NOMO-1 (cell line): ENCODE data around the gene COLEC12.
A peak's percentile ranks its signal among the peaks of the same experiment; 100 is the strongest.

Experiments used
- DNase-seq, 2 experiments: peaks; one replicate each; lab custom pipeline; 2025; ENCODE audit not compliant: unreplicated experiment in 2 of 2; lab: John Stamatoyannopoulos, UW

COLEC12 gene

DNA sequence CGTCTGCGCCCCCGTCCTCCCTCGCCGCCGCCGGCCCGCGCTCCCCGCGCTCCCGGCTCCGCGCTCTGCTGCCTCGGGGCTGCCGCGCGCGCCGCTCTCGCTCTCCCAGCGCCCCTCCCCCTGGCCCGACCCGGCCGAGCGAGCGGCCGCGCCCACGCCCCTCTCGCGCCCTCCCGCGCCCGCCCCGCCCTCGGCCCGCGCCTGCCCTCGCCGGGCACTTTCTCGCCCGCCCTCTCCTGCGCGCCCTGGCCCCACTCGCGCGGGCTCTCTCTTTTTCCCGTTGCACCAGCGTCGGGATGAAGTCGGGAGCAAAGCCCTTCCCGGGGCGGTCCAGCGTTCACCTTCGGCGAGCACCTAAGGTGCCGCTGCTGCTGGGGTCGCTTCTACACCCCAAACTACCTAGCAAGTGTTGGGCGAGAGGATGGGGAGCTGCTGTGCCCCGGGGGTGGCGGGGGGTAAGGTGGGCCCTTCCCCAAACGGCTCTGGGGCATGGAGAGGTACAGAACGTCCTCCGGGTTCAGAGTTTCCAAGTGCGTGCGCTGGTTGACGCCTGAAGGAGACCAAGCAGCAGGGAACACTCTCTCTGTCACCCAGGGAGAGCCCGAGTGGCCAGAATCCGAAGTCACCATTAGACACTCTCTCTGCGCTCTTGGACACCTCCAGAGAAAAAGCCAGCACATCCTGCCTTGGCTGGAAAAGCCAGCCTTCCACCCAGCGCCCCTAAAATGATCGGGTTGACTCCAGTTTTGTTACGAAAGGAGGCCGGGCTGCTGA is at the start of gene COLEC12:
Gene COLEC12, minus strand, starts transcription at position 70 of the 774 bp plus-strand sequence. CDS start 187 bp downstream, outside the sequence.
- no peak for DNase-seq

DNA sequence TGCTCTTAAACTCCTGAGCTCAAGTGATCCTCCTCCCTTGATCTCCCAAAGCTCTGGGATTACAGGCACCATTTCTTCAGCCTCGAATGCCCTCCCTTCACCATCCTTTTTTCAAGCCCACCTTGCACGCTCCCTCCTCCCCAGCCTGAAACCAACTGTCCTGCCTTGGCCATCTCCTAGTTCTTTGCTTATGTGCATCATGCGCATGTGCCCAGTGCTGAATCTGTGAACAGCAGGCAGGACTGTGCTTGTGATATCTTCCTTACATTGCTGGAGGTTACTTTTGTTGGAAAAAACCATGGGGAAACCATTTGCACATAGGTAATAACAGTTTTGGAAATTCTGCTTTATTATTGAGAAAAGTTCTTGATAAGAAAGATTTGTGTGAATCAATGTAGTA is 49.5 kb upstream of the COLEC12 start:
- no peak for DNase-seq

DNA sequence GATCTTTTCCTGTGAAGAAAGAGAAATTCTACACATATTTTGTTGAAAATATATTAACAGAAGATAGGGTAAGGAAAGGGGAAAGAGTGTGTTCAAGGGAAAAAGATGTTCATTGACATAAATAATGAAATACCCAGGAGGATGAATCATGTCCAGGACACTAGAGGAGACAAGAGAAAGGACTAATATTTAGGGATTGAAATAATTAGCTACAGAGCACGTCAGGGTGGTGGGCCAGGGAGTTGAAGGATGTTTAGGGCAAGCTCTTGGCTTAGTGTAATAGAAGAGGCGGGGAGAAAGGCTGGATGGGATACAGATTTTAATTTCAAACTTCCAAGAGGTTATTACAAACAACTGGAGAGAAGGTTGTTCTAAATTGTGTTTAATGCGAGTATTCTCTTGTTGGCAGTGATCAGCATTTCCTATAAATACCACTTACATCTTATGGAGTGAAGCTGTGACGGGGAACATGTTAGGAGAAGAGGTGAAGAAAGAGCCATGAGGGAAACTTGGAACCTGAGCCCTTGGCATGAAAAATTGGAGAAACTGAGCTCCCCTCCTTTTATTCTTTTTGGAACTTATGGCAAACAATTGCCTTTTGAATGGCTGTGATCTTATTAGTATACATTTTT is 43.1 kb upstream of the COLEC12 start:
- no peak for DNase-seq

DNA sequence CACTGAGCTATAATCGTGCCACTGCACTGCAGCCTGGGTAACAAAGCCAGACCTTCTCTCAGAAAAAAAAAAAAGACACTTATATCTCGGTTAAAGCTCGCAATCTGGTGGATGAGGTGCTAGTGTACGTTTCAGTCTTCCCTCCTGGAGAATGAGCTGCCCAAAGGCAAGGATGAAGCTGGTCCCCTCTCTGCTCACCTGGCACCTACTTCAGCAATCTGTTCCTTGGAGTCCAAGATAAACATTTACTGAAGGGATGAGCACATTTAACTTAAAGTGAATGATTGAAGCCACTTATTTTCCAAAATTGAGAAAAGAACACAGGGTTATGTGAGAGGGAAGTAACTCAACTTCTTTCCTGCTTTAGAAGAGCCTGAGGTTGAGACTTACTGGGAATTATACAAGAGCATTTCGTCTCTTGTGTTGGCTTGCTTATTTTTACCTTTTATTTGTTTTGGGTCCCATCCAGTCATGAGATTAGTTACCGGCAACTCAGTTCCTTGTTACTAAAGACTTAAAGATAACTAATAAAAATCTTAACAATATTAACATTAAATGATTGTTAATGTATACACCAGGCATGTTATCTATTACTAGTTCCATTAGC is 33.6 kb upstream of the COLEC12 start:
- no peak for DNase-seq

DNA sequence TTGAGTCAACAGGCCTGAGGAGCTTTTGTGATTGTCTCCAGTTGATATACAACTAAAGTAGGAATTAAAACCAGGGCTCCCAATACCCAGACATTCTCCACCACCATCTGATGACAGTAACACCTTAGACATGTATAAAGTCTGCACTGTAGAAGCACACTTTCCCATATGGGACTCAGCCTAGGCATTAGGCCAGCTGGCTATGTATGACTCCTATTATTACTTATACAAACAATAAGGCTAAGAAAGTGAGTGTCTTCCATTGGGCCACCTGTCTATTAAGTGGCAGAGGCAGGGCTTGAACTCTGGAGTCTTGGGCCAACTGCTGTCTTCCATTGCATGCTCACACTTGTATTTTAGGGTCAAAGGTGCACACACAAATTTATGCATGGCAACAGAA is 32.1 kb upstream of the COLEC12 start:
- no peak for DNase-seq

DNA sequence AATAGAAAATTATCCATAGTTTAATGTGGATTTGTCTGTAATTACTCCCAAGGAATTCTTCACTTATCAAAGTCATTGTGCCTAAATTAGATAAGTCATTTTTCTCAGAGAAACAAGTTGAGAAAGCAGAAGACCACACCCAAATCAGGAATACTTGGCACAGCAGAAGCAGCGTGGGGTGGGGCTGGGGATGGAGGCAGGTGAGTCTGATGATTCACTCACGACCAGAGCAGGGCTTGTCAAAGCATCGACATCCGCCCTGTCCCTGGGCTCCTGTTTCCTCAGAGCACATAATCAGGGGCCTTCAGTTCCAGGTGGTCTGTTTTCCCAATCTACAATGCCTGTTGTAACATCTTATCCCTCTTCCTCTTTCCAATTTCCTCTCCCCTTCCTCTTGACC is 31.5 kb upstream of the COLEC12 start:
- DNase-seq = no peak

DNA sequence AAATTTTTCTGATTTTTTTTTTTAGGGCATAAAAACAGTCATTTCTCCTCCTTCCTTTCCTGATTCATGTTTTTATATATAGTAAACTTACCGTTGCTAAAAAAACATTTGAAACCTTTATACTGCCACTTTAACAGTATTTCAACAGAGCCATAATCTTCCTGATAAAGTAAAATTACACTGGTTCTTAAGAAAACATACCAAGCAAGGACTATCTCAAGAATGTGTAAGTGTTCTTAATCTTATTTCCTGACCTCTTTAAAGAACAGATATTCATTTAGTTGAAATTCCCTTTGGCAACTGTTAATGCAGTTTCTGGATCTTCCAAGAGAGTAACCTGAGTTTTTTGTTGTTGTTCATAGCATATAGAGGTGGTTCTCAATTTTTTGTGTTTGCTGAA is 26.6 kb upstream of the COLEC12 start:
- DNase-seq = no peak

DNA sequence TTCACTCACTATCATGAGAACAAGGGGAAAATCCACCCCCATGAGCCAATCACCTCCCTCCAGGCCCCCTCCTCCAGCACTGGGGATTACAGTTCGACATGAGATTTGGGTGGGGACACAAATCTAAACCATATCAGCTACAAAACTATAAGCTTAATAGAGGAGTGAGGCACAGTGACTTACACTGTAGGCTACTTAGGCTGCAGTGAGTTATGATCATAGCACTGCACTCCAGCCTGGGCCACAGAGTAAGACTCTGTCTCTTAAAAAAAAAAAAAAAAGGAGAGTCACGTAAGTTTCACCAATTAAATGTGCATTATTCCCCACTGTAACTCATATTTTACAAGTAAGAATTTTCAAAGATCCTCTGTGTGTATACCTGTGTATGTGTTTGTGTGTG is 26.2 kb upstream of the COLEC12 start:
- no peak for DNase-seq

DNA sequence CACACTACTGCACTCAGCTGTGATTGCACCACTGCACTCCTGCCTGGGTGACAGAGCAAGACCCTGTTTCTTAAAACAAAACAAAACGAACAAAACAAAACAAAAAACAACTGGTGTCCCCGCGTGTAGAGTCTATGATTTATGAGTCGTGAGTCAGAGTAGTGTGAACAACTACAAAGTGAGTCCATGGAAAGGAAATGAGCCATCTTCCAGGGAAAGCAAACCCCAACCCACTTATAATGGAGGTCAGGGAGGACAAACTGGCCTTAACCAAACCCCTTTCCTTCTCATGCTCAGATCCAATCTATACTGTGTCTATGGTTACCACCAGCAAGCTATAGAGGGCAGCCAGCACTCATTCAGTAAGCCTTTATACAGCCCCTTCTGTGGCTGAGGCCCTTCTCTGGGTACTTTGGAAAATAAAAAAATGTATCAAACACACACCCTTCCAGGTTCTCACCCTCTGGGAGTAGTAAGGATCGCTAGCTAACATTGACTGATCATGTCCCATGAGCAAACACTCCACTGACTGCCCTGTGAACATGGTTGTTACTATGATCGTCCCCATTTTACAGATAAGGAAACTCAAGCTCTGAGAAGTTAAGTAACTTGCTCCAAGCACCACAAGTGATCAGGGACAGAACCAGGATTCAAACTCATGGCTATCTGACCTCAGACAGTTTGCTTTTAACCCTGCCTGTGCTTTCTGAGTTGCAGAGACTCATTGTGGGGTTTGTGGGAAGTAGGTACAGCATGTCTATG is 24.7 kb upstream of the COLEC12 start:
- DNase-seq = no peak

DNA sequence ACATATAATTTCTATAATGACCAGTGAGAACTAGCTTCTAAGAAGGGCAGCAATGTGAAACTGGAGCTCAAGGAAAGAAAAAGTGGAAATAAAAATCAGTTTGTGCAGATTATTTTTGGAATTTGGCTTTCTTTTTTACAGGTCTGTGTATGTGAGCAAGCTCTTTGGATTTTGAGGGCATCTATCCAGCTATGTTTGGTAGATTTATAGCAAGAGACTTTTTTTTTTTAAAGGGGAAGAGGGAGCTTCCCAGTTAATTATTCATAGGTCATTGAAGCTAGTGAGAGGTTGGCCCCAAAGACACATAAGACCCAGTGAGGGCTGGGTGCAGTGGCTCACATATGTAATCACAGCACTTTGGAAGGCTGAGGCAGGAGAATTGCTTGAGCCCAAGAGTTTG is 24.0 kb upstream of the COLEC12 start:
- DNase-seq = peak in 1 of 2 experiments; percentile 11

DNA sequence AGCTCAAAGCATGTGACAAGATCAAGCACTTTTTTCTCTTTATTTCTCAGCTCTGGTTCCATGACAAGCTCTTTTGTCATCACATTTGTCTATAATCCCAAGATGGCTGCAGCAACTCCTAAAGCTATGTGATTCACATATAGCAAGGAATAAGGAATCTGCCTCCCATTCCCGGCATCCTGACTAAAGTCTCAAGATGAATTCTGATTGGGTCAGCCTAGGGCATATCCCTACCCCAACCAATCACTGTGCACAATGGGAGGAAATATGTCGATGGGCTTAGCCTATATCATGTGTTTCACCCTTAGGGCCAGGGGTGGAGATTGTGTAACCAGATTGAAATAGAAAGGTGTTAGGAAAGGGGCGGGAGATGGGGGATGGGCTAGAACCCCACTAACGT is 23.1 kb upstream of the COLEC12 start:
- DNase-seq = no peak

DNA sequence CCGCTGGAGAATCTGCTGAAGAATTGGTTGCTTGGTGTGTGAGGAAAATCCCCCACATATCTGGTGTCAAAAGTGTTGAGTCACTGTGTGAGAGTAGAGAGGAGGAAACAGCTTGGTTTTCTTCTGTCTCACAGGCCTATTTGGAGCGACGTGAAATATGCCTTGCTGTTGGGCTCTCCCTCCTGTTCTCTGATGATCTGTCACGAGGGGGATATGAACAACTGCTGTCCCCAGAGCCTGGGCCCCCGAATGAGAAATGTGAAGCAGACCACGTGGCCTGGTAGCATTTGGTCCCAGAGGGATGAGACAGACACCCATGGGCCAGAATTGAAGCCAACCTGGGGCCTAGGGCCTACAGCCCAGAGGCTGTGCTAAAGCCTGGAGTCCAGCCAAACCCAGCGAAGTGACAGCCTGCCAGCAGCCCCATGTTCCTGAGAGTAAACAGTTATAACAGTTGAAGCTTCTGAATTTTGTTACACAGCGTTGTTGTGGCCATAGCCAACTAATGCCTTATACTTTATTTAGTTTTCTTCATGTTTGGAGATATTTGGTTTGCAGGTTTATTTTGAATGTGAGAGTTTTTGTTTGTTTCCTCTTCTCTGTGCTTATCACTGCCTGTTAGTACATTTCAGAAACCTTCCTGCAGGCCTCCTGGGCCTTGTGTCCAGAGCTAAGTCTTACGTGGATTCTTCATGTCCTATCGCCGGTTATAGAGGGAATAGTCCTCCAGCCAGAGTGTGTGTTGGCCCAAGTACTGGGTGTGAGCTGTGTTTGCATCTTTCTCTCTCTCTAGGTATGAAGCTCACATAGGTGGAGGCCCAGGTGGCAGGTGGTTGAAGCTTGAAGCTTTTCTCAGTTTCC is 18.7 kb upstream of the COLEC12 start:
- peak; percentile 45 to 81 for DNase-seq

DNA sequence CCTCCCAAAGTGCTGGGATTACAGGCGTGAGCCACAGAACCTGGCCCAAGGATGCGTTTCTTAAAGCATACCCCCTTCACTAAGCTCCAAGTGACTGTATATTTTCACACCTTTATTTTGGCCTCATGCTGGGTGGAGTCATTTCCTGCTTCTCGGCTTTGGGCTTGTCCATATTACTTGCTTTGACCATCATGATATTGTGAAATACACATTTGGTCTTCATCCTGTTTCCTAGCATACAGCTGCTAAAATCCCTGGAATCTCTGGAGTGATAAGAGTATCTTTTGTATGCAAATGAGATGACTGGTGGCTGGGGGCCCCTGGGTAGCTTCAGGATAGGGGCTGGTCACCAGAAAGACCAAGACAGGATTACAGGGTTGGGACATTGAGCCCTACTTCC is 17.6 kb upstream of the COLEC12 start:
- DNase-seq = no peak

DNA sequence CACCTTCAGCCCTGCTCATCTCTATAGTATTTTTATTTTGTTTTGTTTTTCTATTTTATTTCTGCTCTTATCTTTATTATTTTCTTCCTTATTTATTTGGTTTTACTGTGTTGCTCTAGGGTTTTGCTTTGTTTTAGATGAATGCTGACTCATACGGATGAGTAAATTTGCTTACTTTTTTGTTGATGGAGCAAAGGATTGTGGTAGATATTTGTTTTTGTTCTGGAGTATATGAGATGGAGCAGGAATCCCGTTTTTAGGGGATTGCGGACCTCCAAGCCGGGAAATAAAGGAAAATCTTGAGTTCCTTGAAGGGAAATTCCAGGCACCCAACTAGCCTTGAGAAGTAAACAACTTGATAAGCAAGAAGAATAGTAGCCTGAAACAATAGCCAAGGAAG is 15.3 kb upstream of the COLEC12 start:
- DNase-seq = no peak

DNA sequence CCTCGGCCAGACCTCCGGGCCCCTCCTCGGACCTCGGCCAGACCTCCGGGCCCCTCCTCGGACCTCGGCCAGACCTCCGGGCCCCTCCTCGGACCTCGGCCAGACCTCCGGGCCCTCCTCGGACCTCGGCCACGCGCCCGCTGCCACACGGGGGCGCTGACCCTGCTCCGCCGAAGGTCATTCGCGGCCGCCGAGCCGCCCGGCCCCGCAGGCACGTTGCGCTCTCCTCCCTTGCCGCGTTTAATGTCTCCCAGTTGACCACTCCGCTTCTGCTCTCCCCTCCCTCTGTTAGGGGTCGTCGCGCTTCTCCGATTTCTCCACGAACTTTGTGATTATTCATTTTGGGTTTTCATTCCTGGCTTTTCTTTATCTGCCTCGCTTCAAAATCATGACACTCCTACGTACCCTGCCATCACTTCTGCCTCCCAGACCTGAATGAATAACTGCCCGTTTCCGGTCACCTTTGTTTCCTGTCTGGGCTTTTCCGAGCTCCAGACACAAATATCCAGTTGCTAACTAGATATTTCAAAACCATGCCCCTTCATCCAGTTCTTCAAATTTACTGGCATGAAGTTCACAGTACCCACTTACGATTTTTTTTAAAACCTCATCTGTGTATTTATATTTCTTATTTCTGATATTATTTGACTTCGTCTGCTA is 14.8 kb upstream of the COLEC12 start:
- no peak for DNase-seq

DNA sequence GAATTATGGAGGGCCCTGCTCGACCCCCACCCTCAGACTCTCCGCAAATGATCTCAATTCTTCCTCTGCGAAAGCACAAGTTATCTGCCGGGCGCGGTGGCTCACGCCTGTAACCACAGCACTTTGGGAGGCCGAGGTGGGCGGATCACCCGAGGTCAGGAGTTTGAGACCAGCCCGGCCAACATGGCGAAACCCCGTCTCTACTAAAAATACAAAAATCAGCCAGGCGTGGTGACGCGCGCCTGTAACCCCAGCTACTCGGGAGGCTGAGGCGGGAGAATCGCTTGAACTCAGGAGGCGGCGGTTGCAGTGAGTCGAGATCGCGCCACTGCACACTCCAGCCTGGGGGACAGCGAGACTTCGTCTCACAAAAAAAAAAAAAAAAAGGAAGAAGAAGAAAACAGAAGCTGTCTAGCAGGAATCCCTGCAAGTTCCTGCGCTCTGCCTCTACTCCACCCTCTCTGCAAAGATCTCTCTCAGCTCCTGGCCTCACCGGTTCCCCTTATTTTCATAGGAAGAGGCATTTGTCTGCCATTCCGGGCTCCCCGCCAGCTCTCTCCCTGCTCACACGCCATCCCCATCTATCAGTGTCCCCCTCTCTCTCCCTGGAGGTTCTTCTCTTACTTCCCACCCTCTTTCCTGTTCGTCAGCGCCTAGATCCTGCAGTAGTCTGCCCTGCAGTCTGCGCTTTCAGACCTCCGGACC is 13.5 kb upstream of the COLEC12 start:
- DNase-seq = no peak

DNA sequence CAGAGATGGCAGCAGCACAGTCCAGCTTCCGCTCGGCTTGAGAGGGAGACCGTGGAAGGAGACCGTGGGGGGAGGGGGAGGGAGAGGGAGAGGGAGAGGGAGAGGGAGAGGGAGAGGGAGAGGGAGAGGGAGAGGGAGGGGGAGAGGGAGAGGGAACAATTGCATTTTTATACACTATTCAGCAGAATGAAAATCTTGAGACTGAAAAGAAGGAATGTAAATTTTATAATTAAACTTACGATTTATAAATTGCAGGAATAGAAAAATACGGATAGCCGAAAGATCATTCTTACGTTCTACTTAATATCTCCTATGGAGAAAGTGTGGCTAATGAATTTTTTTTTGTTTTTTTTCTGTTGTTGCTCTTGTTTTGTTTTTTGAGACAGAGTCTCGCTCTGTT is 12.5 kb upstream of the COLEC12 start:
- DNase-seq = no peak

DNA sequence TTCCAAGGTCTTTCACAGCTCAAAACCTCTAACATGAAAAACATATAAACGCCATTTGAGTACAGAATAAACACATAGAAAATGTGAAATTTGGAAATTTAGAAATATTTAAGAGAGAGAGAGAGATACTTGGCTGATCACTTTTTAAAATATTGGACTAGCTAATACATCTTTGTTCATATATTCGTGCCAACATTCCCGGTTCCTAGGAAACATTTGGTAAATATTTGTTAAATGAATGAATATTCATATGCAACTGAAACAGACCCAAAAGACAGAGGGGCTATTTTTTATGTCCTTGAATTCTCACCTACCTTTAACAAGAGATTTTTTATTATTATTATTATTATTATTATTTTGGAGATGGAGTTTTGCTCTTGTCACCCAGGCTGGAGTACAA is 8.3 kb upstream of the COLEC12 start:
- DNase-seq = no peak

DNA sequence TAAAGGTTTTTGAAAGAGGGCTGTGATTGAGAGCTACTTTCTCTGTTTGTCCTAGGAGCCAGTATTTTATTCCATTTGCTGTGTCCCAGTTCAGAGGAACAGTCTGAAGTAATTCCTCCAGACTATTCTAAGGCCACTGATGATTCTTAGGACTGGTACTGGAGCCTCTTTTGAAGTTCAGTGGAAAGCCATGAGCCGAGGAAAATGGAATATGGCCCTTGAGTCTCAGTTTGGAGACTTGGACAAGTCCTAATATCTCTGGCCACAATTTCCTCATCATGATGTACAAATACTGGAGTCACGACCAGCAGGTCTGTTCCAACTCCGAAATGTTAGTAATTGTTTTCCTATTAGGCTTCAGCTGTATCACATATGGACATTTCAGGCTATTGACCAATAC is 7.1 kb upstream of the COLEC12 start:
- no peak for DNase-seq
